GM12864 (cell line): ENCODE results near the gene TAL1.
"Not testable (repeated sequence)": the region's sequence is repeated elsewhere in the genome, so short reads cannot be mapped to it uniquely, and the experiment has no call there.

ENCODE experiments used
- DNase-seq: peaks from one replicate; pipeline ENCODE4 v3.0.0-alpha.2; 2011; ENCODE audit warnings: low read depth
- H3K4me3 ChIP-seq: 2 replicates; pipeline ENCODE4 v1.5.1; 2011; ENCODE audit warnings: mild to moderate bottlenecking, low read depth, low read length, control low read depth
- TF ChIP-seq, protein P1 (sequence below): IDR thresholded peaks from 2 replicates; pipeline ENCODE4 v1.5.1; 2011; ENCODE audit warnings: low read depth, mild to moderate bottlenecking, moderate library complexity, low read length, control low read depth, inconsistent platforms; ENCODE audit errors: missing control alignments

Gene TAL1

DNA sequence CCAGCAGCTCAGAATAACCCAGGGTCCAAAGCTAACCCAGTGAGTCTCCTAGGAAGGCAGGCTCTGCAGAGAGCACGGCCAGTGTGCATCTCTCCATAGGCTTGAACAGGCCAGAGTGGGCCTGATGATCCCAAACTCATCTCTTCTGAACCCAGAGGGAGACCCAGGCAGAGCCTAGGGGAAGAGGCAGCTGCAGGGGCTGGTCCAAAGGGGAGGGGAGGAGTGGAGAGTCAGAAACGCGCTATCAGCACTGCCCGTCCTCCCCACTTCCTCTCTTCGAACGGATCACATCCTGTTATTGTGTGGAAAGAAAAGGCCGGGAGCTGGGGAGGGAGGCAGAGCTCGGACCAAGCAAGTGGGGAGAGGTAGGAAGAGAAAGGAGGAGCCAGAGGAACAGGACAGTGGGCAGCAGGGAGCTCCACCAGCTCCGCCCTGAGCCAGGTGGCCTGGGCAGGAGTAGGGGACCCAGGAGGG lies 20.2 kb downstream of the TAL1 start:
- no peak for DNase-seq
- TF ChIP-seq, protein P1, sequence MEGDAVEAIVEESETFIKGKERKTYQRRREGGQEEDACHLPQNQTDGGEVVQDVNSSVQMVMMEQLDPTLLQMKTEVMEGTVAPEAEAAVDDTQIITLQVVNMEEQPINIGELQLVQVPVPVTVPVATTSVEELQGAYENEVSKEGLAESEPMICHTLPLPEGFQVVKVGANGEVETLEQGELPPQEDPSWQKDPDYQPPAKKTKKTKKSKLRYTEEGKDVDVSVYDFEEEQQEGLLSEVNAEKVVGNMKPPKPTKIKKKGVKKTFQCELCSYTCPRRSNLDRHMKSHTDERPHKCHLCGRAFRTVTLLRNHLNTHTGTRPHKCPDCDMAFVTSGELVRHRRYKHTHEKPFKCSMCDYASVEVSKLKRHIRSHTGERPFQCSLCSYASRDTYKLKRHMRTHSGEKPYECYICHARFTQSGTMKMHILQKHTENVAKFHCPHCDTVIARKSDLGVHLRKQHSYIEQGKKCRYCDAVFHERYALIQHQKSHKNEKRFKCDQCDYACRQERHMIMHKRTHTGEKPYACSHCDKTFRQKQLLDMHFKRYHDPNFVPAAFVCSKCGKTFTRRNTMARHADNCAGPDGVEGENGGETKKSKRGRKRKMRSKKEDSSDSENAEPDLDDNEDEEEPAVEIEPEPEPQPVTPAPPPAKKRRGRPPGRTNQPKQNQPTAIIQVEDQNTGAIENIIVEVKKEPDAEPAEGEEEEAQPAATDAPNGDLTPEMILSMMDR = no peak
- no peak overlapping the region for H3K4me3 ChIP-seq

DNA sequence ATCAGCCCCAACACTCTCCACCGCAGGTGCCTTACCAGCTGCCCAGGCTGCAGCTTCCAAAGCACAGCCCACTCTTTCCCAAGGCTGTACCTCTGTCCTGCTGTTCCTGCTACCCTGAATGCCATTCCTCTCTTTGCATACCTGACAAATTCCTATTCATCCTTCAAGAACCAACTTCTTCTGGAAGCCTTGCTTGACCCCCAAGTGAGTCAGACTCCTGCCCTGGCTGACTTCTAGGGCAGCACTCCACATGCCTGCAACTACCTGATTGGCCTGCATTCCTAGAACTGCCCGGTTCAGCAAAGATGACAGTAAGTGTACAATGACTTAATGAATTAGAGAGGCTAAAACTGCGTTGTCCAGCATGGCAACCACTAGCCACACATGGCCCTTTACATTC lies 21.4 kb downstream of the TAL1 start:
- TF ChIP-seq, protein P1 = no peak
- H3K4me3 ChIP-seq = no peak overlapping the region

DNA sequence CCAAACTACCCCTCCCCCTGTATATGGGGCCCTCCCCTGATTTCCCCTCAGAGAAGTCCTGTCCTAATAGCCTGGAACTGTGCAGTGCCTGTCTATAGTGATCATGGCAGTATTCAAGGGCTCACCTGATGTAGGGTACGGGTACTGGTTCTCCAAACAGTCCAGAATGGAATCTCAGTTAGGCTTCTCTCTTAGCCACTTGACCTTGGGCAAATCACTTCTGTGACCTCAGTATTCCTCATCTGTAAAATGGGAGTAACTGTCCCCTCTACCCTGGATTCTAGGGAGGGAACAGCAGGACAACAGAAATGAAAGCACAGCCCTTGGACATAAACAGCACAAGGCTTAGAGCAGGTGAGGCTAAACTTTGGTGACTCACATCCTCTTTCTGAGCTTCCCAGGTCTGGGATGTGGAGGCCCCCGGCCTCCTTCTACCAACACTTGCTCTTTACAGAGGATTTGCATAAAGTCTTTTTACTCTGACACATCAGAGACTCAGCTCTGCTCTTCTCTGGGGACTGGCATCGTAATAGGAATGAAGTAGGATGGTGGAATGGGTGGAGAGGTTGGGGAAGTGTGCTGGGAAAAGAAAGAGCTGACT lies 22.2 kb downstream of the TAL1 start:
- TF ChIP-seq, protein P1 = no peak
- H3K4me3 ChIP-seq = no peak overlapping the region
- DNase-seq = no peak

More for the DNA sequence above, 21.4 kb downstream of the TAL1 start:
- DNase-seq = no peak

DNA sequence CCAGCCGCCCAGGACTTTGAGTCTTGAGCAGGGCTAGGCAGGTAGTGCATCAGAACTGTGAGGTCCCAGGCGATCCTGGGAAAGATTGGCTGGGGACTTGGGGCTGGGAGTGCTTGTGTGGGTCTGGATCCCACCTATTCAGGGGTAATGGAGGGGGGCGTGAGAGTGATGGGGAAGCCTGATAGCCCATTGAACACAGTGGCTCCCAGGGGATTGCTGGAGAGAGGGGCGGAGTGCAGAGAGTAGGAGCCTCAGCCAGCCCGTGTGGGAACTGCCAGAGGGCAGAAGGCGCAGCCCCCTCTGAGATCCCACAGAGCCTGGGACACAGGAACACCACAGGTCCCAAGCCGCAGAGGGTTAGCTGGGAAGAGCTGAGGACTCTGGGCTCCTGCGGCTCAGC lies 22.9 kb downstream of the TAL1 start:
- no peak for DNase-seq
- H3K4me3 ChIP-seq = no peak overlapping the region
- TF ChIP-seq, protein P1 = no peak

DNA sequence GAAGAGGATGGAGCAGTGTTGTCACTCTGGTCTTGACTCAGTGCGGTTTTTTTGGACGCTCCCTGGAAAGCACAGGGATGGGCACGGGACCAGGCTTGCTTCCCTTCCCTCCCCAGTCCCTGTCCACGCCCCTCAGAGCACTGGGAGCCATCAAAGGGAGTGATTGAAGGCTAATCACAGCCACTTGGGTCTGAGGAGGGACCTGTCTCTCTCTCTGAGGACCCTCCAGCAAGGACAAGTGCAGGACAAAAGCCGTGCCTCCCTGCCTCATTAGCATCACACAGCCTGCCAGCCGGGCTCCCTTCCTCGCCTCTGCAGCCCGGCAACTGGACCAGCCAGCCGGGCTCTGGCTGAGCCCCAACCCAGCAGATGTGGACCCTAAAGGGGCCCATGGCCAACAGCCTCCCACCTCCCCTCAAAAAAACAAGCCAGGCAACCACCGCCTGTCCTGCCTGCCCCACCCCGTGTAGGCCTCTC lies 23.6 kb downstream of the TAL1 start:
- H3K4me3 ChIP-seq = no peak overlapping the region
- TF ChIP-seq, protein P1 = no peak
- DNase-seq = no peak

DNA sequence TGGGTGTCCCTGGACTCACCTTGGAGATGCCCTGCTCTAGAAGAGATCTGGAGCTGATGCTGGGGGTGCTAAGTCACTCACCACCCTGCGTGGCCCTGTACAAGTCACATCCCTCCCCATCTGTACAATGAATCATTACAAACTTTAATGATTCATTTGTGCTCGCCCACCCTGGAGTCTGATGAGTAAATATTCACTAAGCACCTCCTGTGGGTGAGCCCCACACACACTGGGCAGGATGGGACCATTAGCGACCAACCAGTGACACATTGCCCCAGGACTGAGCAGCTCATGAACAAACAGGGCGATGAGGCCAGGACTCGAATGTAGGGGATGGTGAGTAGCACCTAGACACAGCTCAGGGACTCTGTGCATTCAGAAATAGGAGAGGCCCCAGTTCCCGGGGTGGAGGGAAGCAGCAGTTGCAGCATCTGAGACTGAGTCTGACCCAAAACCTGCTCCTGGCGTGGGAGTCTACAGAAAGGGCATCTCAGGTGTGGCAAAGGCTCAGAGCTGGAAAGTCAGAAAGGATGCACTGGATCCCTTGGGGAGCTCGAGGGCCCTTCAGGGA lies 24.1 kb downstream of the TAL1 start:
- TF ChIP-seq, protein P1 = no peak
- DNase-seq = no peak
- H3K4me3 ChIP-seq = no peak overlapping the region

DNA sequence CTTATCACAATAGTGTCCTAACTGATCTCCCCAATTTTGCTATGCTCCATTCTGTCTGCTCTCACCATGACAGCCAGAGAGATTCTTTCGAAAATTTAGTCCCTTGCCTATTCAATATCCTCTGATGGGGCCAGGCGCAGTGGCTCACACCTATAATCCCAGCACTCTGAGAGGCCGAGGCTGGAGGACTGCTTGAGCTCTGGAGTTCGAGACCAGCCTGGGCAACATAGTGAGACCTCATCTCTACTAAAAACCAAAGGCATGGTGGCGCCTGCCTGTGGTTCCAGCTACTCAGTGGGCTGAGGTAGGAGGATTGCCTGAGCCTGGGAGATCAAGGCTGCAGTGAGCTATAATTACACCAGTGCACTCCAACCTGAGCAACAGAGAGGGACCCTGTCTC lies 26.1 kb downstream of the TAL1 start:
- TF ChIP-seq, protein P1 = no peak
- DNase-seq = no peak
- no peak overlapping the region for H3K4me3 ChIP-seq

DNA sequence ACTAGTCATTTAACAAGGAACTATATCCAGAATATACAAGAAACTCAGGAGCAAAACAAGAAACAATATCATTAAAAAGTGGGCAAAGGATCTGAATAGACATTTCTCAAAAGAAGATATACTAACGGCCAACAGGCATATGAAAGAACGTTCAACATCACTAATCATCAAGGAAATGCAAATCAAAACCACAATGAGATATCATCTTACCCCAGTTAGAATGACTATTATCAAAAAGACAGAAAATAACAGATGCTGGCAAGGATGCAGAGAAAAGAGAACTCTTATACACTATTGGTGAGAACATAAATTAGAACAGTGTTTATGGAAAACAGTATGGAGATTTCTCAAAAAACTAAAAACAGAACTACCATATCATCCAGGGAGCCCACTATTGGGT lies 28.5 kb downstream of the TAL1 start:
- not testable (repeated sequence) for DNase-seq, H3K4me3 ChIP-seq
